ENCODE measurements around the gene GRM1.

- no peak for TF ChIP-seq CTCF (IDR thresholded peaks at IDR 0.05)
- TF ChIP-seq EZH2 (IDR thresholded peaks at IDR 0.05; ENCODE audit: borderline replicate concordance, insufficient read depth, low read depth, low read length, poor library complexity, severe bottlenecking), result no peak
These were observed 272.9 kb downstream of the GRM1 start for GRCh38 chr6:146301764-146302163.

Data from B cell (primary cell).